PFSK-1 (cell line): ENCODE results near the gene UNC119.

Experiments
- FOXP2 ChIP-seq: optimal IDR thresholded peaks from 2 replicates; pipeline ENCODE3; 2011; ENCODE audit warnings: borderline replicate concordance, control low read depth, inconsistent platforms; ENCODE audit not compliant: insufficient read depth; ENCODE audit errors: extremely low read length, extremely low read depth
- POLR2AphosphoS5 ChIP-seq: IDR thresholded peaks from 2 replicates; pipeline ENCODE4 v1.6.1; 2012; ENCODE audit warnings: low read depth, mild to moderate bottlenecking, control low read depth, low read length, moderate library complexity
- REST ChIP-seq, 2 experiments: IDR thresholded peaks; 2 replicates each; pipeline versions ENCODE4 v1.6.1 to v1.8.0; 2011 to 2012; ENCODE audit warnings: low read depth in 2 of 2, low read length in 2 of 2, control low read depth in 1 of 2, inconsistent platforms in 1 of 2, mild to moderate bottlenecking in 1 of 2, moderate library complexity in 1 of 2; ENCODE audit not compliant: insufficient read depth in 1 of 2
- SIN3A ChIP-seq: IDR thresholded peaks from 2 replicates; pipeline ENCODE4 v1.6.1; 2012; ENCODE audit warnings: mild to moderate bottlenecking, low read length, moderate library complexity, borderline replicate concordance; ENCODE audit not compliant: insufficient read depth
- TAF1 ChIP-seq: IDR thresholded peaks from 2 replicates; pipeline ENCODE4 v1.6.1; 2012; ENCODE audit warnings: low read length, control low read depth, borderline replicate concordance; ENCODE audit not compliant: insufficient read depth

Gene UNC119

GRCh38 chr17:28575126-28575795, 22.8 kb upstream of the UNC119 start:
- TF ChIP-seq REST (IDR thresholded peaks at IDR 0.05; ENCODE audit: insufficient read depth in 1 of 2, low read depth in 2 of 2, low read length in 2 of 2) (no peak), POLR2AphosphoS5 (no peak)

GRCh38 chr17:28574526-28574925, 22.1 kb upstream of the UNC119 start:
- no peak for TF ChIP-seq TAF1
- no peak for TF ChIP-seq FOXP2
- TF ChIP-seq SIN3A: no peak
- no peak for TF ChIP-seq REST (IDR thresholded peaks at IDR 0.05; ENCODE audit: insufficient read depth in 1 of 2, low read depth in 2 of 2, low read length in 2 of 2)

GRCh38 chr17:28573966-28574480, 21.6 kb upstream of the UNC119 start:
- TF ChIP-seq FOXP2 (no peak), TAF1 (no peak), REST (IDR thresholded peaks at IDR 0.05; ENCODE audit: insufficient read depth in 1 of 2, low read depth in 2 of 2, low read length in 2 of 2) (no peak), POLR2AphosphoS5 (no peak), SIN3A (no peak)

GRCh38 chr17:28573521-28573920, 21.1 kb upstream of the UNC119 start:
- TF ChIP-seq POLR2AphosphoS5: no peak
- no peak for TF ChIP-seq REST (IDR thresholded peaks at IDR 0.05; ENCODE audit: insufficient read depth in 1 of 2, low read depth in 2 of 2, low read length in 2 of 2)
- TF ChIP-seq SIN3A: no peak
- TF ChIP-seq TAF1: no peak
- TF ChIP-seq FOXP2: no peak

- TF ChIP-seq REST (IDR thresholded peaks at IDR 0.05; ENCODE audit: insufficient read depth in 1 of 2, low read depth in 2 of 2, low read length in 2 of 2): no peak
- TF ChIP-seq FOXP2: no peak
- no peak for TF ChIP-seq SIN3A
- TF ChIP-seq TAF1: no peak
- TF ChIP-seq POLR2AphosphoS5: no peak
These were observed 20.6 kb upstream of the UNC119 start for GRCh38 chr17:28573040-28573380.
